ENCODE measurements around the gene RFPL3.
A peak's percentile ranks its signal among the peaks of the same experiment; 100 is the strongest.

The RFPL3 gene

GRCh38 chr22:32378707-32379272, 21.1 kb downstream of the RFPL3 start:
- no peak for TF ChIP-seq JUND (IDR thresholded peaks at IDR 0.05; ENCODE audit: low read depth)
- in situ Hi-C loops (cut with HindIII; ENCODE audit: low pct_unique_long_range_greater_than_20kb, low sequenced_read_pairs), result no loop called here
- DNase-seq (ENCODE audit: low read depth in 1 of 2, low spot score in 1 of 2), result peak in 1 of 2 experiments; percentile 61

- in situ Hi-C loops (cut with HindIII; ENCODE audit: low pct_unique_long_range_greater_than_20kb, low sequenced_read_pairs), result no loop called here
- no peak for DNase-seq (ENCODE audit: low read depth in 1 of 2, low spot score in 1 of 2)
- TF ChIP-seq JUND (IDR thresholded peaks at IDR 0.05; ENCODE audit: low read depth), result no peak
Measured at GRCh38 chr22:32380991-32381390, 23.3 kb downstream of the RFPL3 start.

GRCh38 chr22:32385681-32386080, 28.0 kb downstream of the RFPL3 start:
- TF ChIP-seq JUND (IDR thresholded peaks at IDR 0.05; ENCODE audit: low read depth), result no peak
- DNase-seq (ENCODE audit: low read depth in 1 of 2, low spot score in 1 of 2), result no peak
- in situ Hi-C loops (cut with HindIII; ENCODE audit: low pct_unique_long_range_greater_than_20kb, low sequenced_read_pairs), result no loop called here

- peak in 1 of 2 experiments; percentile 9 for DNase-seq (ENCODE audit: low read depth in 1 of 2, low spot score in 1 of 2)
Measured at GRCh38 chr22:32389685-32390084, 32.0 kb downstream of the RFPL3 start.

GRCh38 chr22:32395107-32395506, 37.4 kb downstream of the RFPL3 start:
- in situ Hi-C loops (cut with HindIII; ENCODE audit: low pct_unique_long_range_greater_than_20kb, low sequenced_read_pairs), result no loop called here
- no peak for TF ChIP-seq JUND (IDR thresholded peaks at IDR 0.05; ENCODE audit: low read depth)

More at GRCh38 chr22:32389685-32390084, 32.0 kb downstream of the RFPL3 start:
- TF ChIP-seq JUND (IDR thresholded peaks at IDR 0.05; ENCODE audit: low read depth), result no peak
- in situ Hi-C loops (cut with HindIII; ENCODE audit: low pct_unique_long_range_greater_than_20kb, low sequenced_read_pairs), result no loop called here

DNA sequence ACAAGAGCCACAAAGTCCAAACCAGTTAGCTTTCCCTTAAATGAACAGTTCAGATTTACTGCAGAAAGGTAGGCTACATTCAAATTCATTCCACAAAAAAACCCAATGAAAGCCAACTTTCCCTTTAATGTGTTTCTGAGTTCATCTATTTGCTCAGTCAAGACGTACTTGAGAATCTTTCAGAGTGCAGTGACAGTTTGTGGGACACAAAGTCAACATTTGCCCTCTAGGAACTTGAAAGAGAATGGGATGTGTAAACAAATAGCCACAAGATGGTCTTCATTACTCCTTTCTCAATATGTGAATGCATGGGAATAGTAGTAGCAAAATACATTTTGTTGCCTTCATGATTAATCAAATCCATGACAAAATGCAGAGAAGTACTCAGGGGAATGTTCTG, 38.6 kb downstream of the RFPL3 start:
- in situ Hi-C loops (cut with HindIII; ENCODE audit: low pct_unique_long_range_greater_than_20kb, low sequenced_read_pairs), result no loop called here
- TF ChIP-seq JUND (IDR thresholded peaks at IDR 0.05; ENCODE audit: low read depth), result no peak
- DNase-seq (ENCODE audit: low read depth in 1 of 2, low spot score in 1 of 2), result no peak

More at GRCh38 chr22:32395107-32395506, 37.4 kb downstream of the RFPL3 start:
- DNase-seq (ENCODE audit: low read depth in 1 of 2, low spot score in 1 of 2), result no peak

DNA sequence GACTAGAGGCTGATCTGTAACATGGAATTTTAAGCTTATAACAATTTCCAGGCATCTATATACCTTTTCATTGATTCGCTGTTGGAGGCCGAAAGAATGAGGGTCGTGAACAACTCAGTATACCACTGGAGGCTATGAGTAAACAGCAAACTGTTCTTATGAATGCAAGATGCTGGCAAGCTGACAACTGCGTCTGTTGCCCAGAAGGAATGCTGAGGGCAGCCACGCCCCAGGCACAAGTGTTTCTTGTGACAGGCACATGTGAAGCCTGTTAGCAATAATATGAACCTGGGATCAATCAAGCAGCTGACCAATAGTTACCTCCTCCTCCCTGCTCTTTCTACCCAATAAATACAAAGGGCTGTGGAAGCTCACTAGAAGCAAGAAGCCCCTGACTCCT, 39.1 kb downstream of the RFPL3 start:
- DNase-seq (ENCODE audit: low read depth in 1 of 2, low spot score in 1 of 2), result peak in 1 of 2 experiments; percentile 1
- TF ChIP-seq JUND (IDR thresholded peaks at IDR 0.05; ENCODE audit: low read depth), result no peak
- in situ Hi-C loops (cut with HindIII; ENCODE audit: low pct_unique_long_range_greater_than_20kb, low sequenced_read_pairs), result no loop called here

- no peak for DNase-seq (ENCODE audit: low read depth in 1 of 2, low spot score in 1 of 2)
- in situ Hi-C loops (cut with HindIII; ENCODE audit: low pct_unique_long_range_greater_than_20kb, low sequenced_read_pairs), result no loop called here
- no peak for TF ChIP-seq JUND (IDR thresholded peaks at IDR 0.05; ENCODE audit: low read depth)
Measured at GRCh38 chr22:32401486-32401885, 43.8 kb downstream of the RFPL3 start.

DNA sequence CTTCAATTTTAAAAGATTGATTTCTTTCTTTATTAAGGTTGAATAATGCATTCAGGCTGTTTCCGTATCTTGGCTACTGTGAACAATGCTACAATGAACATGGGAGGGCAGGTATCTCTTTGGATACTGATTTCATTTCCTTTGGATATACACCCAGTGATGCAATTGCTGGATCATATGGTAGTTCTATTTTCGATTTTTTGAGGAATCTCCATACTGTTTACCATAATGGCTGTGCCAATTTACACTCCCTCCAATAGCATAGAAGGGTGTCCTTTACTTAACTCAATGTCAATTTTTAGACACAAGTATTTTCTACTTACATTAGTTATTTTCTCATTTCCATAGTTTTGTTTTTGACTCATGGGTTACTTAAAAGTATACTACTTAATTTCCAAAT, 46.4 kb downstream of the RFPL3 start:
- in situ Hi-C loops (cut with HindIII; ENCODE audit: low pct_unique_long_range_greater_than_20kb, low sequenced_read_pairs), result no loop called here
- no peak for DNase-seq (ENCODE audit: low read depth in 1 of 2, low spot score in 1 of 2)
- no peak for TF ChIP-seq JUND (IDR thresholded peaks at IDR 0.05; ENCODE audit: low read depth)

DNA sequence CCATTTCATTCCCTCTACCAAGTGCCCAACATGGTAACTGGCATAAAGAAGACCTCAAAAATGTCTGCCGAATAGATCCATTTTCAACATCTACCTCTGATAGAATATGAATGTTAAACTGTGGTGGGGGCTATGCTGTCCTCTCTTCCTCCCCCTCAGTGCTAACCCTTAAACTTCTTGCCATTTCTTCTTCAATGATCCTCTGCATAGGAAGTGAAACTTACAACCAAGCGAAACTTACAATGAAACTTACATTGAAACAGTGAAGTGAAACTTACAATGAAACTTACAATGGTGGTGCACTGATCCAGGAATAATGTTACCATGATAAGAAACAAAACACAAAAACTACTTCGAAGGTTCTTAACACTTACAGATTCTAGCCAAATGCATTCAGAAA, 49.6 kb downstream of the RFPL3 start:
- in situ Hi-C loops (cut with HindIII; ENCODE audit: low pct_unique_long_range_greater_than_20kb, low sequenced_read_pairs), result no loop called here
- TF ChIP-seq JUND (IDR thresholded peaks at IDR 0.05; ENCODE audit: low read depth), result no peak
- no peak for DNase-seq (ENCODE audit: low read depth in 1 of 2, low spot score in 1 of 2)

DNA sequence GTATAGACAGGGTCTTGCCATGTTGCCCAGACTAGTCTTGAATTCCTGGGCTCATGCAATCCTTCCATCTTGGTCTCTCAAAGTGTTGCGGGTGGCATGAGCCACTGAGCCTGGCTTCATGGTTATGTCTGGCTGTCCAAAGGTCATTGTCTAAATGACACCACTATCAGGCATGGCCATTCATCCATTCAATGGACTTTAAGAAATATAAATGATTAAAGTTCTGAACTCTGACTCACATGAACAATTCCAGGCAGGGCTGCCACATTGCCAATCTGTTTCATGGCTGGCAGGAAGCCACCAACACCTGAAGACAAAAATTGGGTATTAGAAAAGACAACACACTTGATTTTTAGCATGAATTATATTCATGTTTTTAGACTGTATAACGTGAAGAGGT, 50.3 kb downstream of the RFPL3 start:
- TF ChIP-seq JUND (IDR thresholded peaks at IDR 0.05; ENCODE audit: low read depth), result no peak

GRCh38 chr22:32409977-32410376, 52.3 kb downstream of the RFPL3 start:
- no peak for DNase-seq (ENCODE audit: low read depth in 1 of 2, low spot score in 1 of 2)
- no peak for TF ChIP-seq JUND (IDR thresholded peaks at IDR 0.05; ENCODE audit: low read depth)
- in situ Hi-C loops (cut with HindIII; ENCODE audit: low pct_unique_long_range_greater_than_20kb, low sequenced_read_pairs), result no loop called here

More for the DNA sequence above, 50.3 kb downstream of the RFPL3 start:
- in situ Hi-C loops (cut with HindIII; ENCODE audit: low pct_unique_long_range_greater_than_20kb, low sequenced_read_pairs), result no loop called here
- no peak for DNase-seq (ENCODE audit: low read depth in 1 of 2, low spot score in 1 of 2)

GRCh38 chr22:32410459-32410858, 52.8 kb downstream of the RFPL3 start:
- no peak for TF ChIP-seq JUND (IDR thresholded peaks at IDR 0.05; ENCODE audit: low read depth)
- DNase-seq (ENCODE audit: low read depth in 1 of 2, low spot score in 1 of 2), result no peak
- in situ Hi-C loops (cut with HindIII; ENCODE audit: low pct_unique_long_range_greater_than_20kb, low sequenced_read_pairs), result no loop called here
